ENCODE results near the gene DTL. TPM values are rescaled to one million over a fixed set of nuclear protein-coding genes. Genes with fewer than 3 reads are reported as not detected.

The DTL gene
- total RNA-seq, 1 donor from 2014 or later = 23.9 TPM

GRCh38 chr1:212141404-212141803, 105.9 kb downstream of the DTL start:
- DNase-seq (ENCODE audit: low spot score, unreplicated experiment) = no peak
- H3K9me3 Mint-ChIP-seq (ENCODE audit: low read depth) = no peaks in the 10 kb centered on the region
- no peaks in the 10 kb centered on the region for H3K27me3 Mint-ChIP-seq
- no peaks in the 10 kb centered on the region for H3K36me3 Mint-ChIP-seq (ENCODE audit: insufficient read depth)
- no peak for TF ChIP-seq CTCF (IDR thresholded peaks at IDR 0.05; ENCODE audit: unreplicated experiment)
- no peak overlapping the region for H3K27ac Mint-ChIP-seq
- no peaks in the 10 kb centered on the region for H3K4me1 Mint-ChIP-seq (ENCODE audit: low read depth)
- no peak overlapping the region for H3K4me3 Mint-ChIP-seq (ENCODE audit: low read depth)

GRCh38 chr1:212142883-212143530, 107.5 kb downstream of the DTL start:
- no peak overlapping the region for H3K27ac Mint-ChIP-seq
- H3K4me3 Mint-ChIP-seq (ENCODE audit: low read depth) = no peak overlapping the region
- TF ChIP-seq CTCF (IDR thresholded peaks at IDR 0.05; ENCODE audit: unreplicated experiment) = no peak
- H3K4me1 Mint-ChIP-seq (ENCODE audit: low read depth) = peaks cover 8% of the 10 kb centered on the region
- no peaks in the 10 kb centered on the region for H3K9me3 Mint-ChIP-seq (ENCODE audit: low read depth)
- H3K36me3 Mint-ChIP-seq (ENCODE audit: insufficient read depth) = no peaks in the 10 kb centered on the region
- DNase-seq (ENCODE audit: low spot score, unreplicated experiment) = no peak
- no peaks in the 10 kb centered on the region for H3K27me3 Mint-ChIP-seq

GRCh38 chr1:212147581-212148033, 112.1 kb downstream of the DTL start:
- no peak for DNase-seq (ENCODE audit: low spot score, unreplicated experiment)
- Mint-ChIP-seq H3K27ac (peak overlapping the region; percentile 95), H3K4me3 (ENCODE audit: low read depth) (no peak overlapping the region), H3K27me3 (no peaks in the 10 kb centered on the region), H3K4me1 (ENCODE audit: low read depth) (peaks cover 8% of the 10 kb centered on the region), H3K9me3 (ENCODE audit: low read depth) (no peaks in the 10 kb centered on the region), H3K36me3 (ENCODE audit: insufficient read depth) (no peaks in the 10 kb centered on the region)
- no peak for TF ChIP-seq CTCF (IDR thresholded peaks at IDR 0.05; ENCODE audit: unreplicated experiment)

- peaks cover 8% of the 10 kb centered on the region for H3K4me1 Mint-ChIP-seq (ENCODE audit: low read depth)
- no peaks in the 10 kb centered on the region for H3K27me3 Mint-ChIP-seq
- TF ChIP-seq CTCF (IDR thresholded peaks at IDR 0.05; ENCODE audit: unreplicated experiment) = no peak
- no peak overlapping the region for H3K4me3 Mint-ChIP-seq (ENCODE audit: low read depth)
- no peaks in the 10 kb centered on the region for H3K9me3 Mint-ChIP-seq (ENCODE audit: low read depth)
- H3K27ac Mint-ChIP-seq = no peak overlapping the region
- H3K36me3 Mint-ChIP-seq (ENCODE audit: insufficient read depth) = no peaks in the 10 kb centered on the region
- DNase-seq (ENCODE audit: low spot score, unreplicated experiment) = no peak
These were observed 114.0 kb downstream of the DTL start for GRCh38 chr1:212149566-212149965.

- Mint-ChIP-seq H3K9me3 (ENCODE audit: low read depth) (no peaks in the 10 kb centered on the region), H3K4me1 (ENCODE audit: low read depth) (peaks cover 6% of the 10 kb centered on the region), H3K27me3 (no peaks in the 10 kb centered on the region), H3K4me3 (ENCODE audit: low read depth) (no peak overlapping the region), H3K36me3 (ENCODE audit: insufficient read depth) (no peaks in the 10 kb centered on the region), H3K27ac (no peak overlapping the region)
- no peak for TF ChIP-seq CTCF (IDR thresholded peaks at IDR 0.05; ENCODE audit: unreplicated experiment)
- DNase-seq (ENCODE audit: low spot score, unreplicated experiment) = no peak
These were observed 116.8 kb downstream of the DTL start for GRCh38 chr1:212152308-212152693.

Measured in progenitor cell of endocrine pancreas (in vitro differentiated cells).